Endothelial cell (in vitro differentiated cells): ENCODE data around the gene CALN1. TPM values are rescaled to one million over a fixed set of nuclear protein-coding genes. Genes with fewer than 3 reads are reported as not detected.

Experiments
- DNase-seq: peaks from one replicate; pipeline ENCODE4 v3.0.0; 2021; ENCODE audit warnings: low spot score
- H3K27ac Mint-ChIP-seq: one replicate; pipeline ENCODE4 v1.8.0; 2021; ENCODE audit warnings: mixed read lengths, inconsistent platforms; ENCODE audit not compliant: unreplicated experiment
- H3K27me3 Mint-ChIP-seq: one replicate; pipeline ENCODE4 v1.8.0; 2021; ENCODE audit warnings: mild to moderate bottlenecking, moderate library complexity, mixed read lengths, inconsistent platforms; ENCODE audit not compliant: unreplicated experiment
- H3K36me3 Mint-ChIP-seq: one replicate; pipeline ENCODE4 v1.8.0; 2021; ENCODE audit warnings: mild to moderate bottlenecking, low read depth, mixed read lengths, inconsistent platforms; ENCODE audit not compliant: unreplicated experiment
- H3K4me1 Mint-ChIP-seq: one replicate; pipeline ENCODE4 v1.8.0; 2021; ENCODE audit warnings: mild to moderate bottlenecking, mixed read lengths, inconsistent platforms; ENCODE audit not compliant: unreplicated experiment
- H3K4me3 Mint-ChIP-seq: one replicate; pipeline ENCODE4 v1.8.0; 2021; ENCODE audit warnings: mild to moderate bottlenecking, mixed read lengths, inconsistent platforms; ENCODE audit not compliant: unreplicated experiment
- H3K9me3 Mint-ChIP-seq: one replicate; pipeline ENCODE4 v1.8.0; 2021; ENCODE audit warnings: mixed read lengths, inconsistent platforms; ENCODE audit not compliant: unreplicated experiment
- total RNA-seq: library from RNA; stranded (reverse); fragmentation: NEBNext Ultra II Directional; extraction: Animal tissue kit (Norgen Biotek cat#: 25700); gene quantifications from one replicate; pipeline ENCODE4 v1.2.1, GENCODE V29; 2021; ENCODE audit not compliant: unreplicated experiment
- TF ChIP-seq, protein P1 (sequence below): fragments of 200-600 bp; sonication (generic); IDR thresholded peaks from one replicate; pipeline ENCODE4 v1.5.0; 2021; ENCODE audit warnings: antibody characterized with exemption; ENCODE audit not compliant: unreplicated experiment

CALN1 gene
- total RNA-seq, 1 donor from 2014 or later: 1.4 TPM

DNA sequence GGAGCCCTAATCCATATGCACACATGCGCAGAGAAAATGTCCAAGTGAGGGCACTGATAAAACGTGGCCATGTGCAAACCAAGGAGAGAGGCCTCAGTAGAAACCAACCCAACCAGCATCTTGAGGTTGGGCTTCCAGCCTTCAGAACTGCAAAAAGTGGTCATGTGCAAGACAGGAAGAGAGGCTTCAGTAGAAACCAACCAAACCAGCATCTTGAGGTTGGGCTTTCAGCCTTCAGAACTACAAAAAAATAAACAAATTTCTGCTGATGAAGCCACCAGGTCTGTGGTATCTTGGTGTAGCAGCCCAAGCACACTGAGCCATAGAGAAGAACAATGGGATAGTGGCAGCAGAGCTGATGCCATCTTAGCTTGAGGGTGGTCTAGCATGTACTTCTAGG, 371.5 kb downstream of the CALN1 start:
- Mint-ChIP-seq H3K9me3 (peaks cover 12% of the 10 kb centered on the region), H3K4me3 (no peak overlapping the region), H3K27ac (no peak overlapping the region), H3K36me3 (peaks cover 5% of the 10 kb centered on the region), H3K4me1 (peaks cover 9% of the 10 kb centered on the region), H3K27me3 (peaks cover 5% of the 10 kb centered on the region)
- TF ChIP-seq, protein P1, sequence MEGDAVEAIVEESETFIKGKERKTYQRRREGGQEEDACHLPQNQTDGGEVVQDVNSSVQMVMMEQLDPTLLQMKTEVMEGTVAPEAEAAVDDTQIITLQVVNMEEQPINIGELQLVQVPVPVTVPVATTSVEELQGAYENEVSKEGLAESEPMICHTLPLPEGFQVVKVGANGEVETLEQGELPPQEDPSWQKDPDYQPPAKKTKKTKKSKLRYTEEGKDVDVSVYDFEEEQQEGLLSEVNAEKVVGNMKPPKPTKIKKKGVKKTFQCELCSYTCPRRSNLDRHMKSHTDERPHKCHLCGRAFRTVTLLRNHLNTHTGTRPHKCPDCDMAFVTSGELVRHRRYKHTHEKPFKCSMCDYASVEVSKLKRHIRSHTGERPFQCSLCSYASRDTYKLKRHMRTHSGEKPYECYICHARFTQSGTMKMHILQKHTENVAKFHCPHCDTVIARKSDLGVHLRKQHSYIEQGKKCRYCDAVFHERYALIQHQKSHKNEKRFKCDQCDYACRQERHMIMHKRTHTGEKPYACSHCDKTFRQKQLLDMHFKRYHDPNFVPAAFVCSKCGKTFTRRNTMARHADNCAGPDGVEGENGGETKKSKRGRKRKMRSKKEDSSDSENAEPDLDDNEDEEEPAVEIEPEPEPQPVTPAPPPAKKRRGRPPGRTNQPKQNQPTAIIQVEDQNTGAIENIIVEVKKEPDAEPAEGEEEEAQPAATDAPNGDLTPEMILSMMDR: no peak
- DNase-seq: no peak

DNA sequence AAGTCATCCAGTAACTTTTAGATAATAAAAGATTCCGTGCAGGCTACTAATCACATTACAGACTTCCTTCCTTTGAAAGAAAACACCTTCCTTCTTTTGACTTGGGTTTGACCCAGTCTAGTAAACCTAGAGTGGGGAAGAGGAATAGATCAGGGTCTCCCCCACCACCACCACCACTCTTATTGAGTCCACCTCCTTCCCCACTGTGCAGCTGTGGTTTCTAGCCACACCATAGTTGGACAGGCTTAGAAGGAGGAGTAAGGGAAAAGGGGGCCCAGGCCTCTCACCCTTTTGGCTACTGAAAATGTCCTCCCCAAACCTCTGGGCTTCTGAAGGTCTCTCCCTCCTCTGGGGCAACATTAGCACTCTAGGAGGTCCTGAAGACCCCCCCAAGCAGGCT, 372.7 kb downstream of the CALN1 start:
- Mint-ChIP-seq H3K36me3 (peaks cover 5% of the 10 kb centered on the region), H3K9me3 (peaks cover 7% of the 10 kb centered on the region), H3K27me3 (peaks cover 3% of the 10 kb centered on the region), H3K27ac (no peak overlapping the region), H3K4me3 (no peak overlapping the region), H3K4me1 (peaks cover 2% of the 10 kb centered on the region)
- TF ChIP-seq, protein P1: no peak
- DNase-seq: no peak

DNA sequence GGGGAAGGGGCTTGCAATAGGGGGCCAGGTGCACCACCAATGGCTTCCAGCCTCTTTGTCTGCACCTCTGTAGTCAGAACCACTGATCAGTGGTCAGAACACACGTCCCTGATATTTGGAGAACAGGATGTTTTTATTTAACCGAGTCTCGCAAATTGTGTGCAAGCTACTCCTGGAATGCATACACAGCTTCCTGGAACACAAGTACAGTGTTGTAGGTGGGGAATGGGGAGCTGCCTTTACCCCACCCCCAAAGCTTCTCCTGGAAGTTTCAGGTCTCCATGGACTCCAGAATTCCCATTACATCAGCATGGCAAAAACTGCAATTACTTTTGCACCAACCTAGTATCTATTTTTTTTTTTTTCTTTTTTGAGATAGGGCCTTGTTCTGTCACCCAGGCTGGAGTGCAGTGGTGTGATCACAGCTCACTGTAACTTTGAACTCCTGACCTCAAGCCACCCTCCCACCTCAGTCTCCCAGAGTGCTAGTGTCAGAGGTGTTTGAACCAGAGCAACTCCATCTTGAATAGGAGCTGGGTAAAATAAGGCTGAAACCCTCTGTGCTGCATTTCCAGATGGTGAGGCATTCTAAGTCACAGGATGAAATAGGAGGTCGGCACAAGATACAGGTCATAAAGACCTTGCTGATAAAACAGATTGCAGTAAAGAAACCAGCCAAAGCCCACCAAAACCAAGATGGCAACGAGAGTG, 374.0 kb downstream of the CALN1 start:
- DNase-seq: no peak
- Mint-ChIP-seq H3K27ac (no peak overlapping the region), H3K27me3 (peaks cover 2% of the 10 kb centered on the region), H3K4me3 (no peak overlapping the region), H3K9me3 (peaks cover 3% of the 10 kb centered on the region), H3K36me3 (peaks cover 5% of the 10 kb centered on the region), H3K4me1 (peaks cover 2% of the 10 kb centered on the region)
- TF ChIP-seq, protein P1: no peak

DNA sequence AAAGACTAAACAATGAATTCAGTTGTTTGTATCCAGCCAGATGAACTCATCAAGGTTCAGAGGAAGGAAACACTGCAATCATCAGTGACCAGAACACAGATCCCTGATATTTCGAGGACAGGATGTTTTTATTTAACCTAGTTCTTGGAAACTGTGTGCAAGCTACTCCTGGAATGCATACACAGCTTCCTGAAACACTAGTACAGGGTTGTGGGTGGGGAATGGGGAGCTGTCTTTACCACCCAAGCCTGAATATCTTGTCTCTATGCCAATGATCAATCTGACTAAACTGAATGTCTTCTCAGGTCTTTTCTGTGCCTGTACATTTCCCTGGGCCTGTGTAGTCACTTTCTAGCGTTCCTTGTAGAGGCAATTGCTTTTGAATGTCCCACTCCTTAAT, 374.6 kb downstream of the CALN1 start:
- H3K9me3 Mint-ChIP-seq: peaks cover 3% of the 10 kb centered on the region
- H3K27ac Mint-ChIP-seq: no peak overlapping the region
- TF ChIP-seq, protein P1: no peak
- no peak overlapping the region for H3K4me3 Mint-ChIP-seq
- H3K27me3 Mint-ChIP-seq: peaks cover 4% of the 10 kb centered on the region
- peaks cover 2% of the 10 kb centered on the region for H3K4me1 Mint-ChIP-seq
- peaks cover 5% of the 10 kb centered on the region for H3K36me3 Mint-ChIP-seq
- DNase-seq: no peak

DNA sequence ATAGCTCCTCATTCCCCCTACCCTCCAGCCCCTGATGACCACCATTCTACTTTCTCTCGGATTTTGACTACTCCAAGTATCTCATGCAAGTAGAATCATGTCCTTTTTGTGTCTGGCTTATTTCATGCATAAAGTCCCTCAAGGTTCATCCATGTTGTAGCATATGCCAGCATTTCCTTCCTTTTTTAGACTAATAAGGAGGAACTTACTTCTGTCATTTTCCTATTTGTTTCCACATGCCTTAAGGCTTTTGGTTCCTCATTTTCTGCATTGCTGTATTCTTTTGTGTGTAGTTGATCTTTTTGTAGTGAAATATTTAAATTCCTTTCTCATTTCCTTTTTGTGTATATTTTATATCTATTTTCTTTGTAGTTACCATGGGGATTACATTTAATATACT, 376.9 kb downstream of the CALN1 start:
- Mint-ChIP-seq H3K27ac (no peak overlapping the region), H3K4me3 (no peak overlapping the region), H3K27me3 (peaks cover 5% of the 10 kb centered on the region), H3K36me3 (no peaks in the 10 kb centered on the region), H3K9me3 (no peaks in the 10 kb centered on the region), H3K4me1 (peaks cover 2% of the 10 kb centered on the region)
- TF ChIP-seq, protein P1: no peak
- no peak for DNase-seq
